Type B pancreatic cell (in vitro differentiated cells): ENCODE results near the gene COL5A1. TPM values are rescaled to one million over a fixed set of nuclear protein-coding genes. Genes with fewer than 3 reads are reported as not detected.

ENCODE experiments used
- DNase-seq: peaks from one replicate; pipeline ENCODE4 v3.0.0; 2021; ENCODE audit warnings: mixed read lengths; ENCODE audit not compliant: unreplicated experiment; ENCODE audit errors: extremely low spot score
- H3K27ac Mint-ChIP-seq: 2 replicates; pipeline ENCODE4 v1.8.0; 2021; ENCODE audit warnings: mild to moderate bottlenecking, mixed read lengths
- H3K27me3 Mint-ChIP-seq: 2 replicates; pipeline ENCODE4 v1.8.0; 2021; ENCODE audit warnings: mixed read lengths
- H3K36me3 Mint-ChIP-seq: 2 replicates; pipeline ENCODE4 v1.8.0; 2021; ENCODE audit warnings: mixed read lengths
- H3K4me1 Mint-ChIP-seq: one replicate; pipeline ENCODE4 v1.8.0; 2021; ENCODE audit warnings: mixed read lengths; ENCODE audit not compliant: unreplicated experiment
- H3K4me3 Mint-ChIP-seq: 2 replicates; pipeline ENCODE4 v1.8.0; 2021; ENCODE audit warnings: mild to moderate bottlenecking, mixed read lengths
- H3K9me3 Mint-ChIP-seq: 2 replicates; pipeline ENCODE4 v1.8.0; 2021; ENCODE audit warnings: mixed read lengths
- total RNA-seq: library from RNA; stranded (reverse); gene quantifications from 2 replicates; pipeline ENCODE4 v1.2.1, GENCODE V29; 2021; ENCODE audit warnings: low replicate concordance
- TF ChIP-seq, protein P1 (sequence below): fragments of 200-600 bp; sonication (generic); conservative IDR thresholded peaks from 2 replicates; pipeline ENCODE4 v1.5.0; 2021; ENCODE audit warnings: antibody characterized with exemption, mild to moderate bottlenecking

Gene COL5A1
- total RNA-seq, 1 donor from 2014 or later: 112 TPM

DNA sequence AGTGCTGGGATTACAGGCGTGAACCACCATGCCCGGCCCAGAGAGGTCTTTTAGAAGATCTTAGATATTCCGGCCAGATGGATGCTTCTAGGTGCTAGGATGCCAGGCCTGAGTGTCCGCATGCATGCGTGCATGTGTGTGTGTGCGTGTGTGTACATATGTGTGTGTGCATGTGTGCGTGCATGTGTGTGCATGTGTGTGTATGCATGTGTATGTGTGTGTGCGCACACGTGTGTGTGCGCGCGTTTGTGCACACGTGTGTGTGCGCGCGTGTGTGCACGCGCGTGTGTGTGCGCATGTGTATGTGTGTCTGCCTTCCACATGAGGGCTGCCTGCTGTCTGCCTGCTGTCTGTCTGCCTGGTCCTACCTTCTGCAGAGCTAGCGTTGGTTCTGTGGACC lies 151.0 kb downstream of the COL5A1 start:
- Mint-ChIP-seq H3K4me3 (no peak overlapping the region), H3K27me3 (peaks cover 5% of the 10 kb centered on the region), H3K9me3 (no peaks in the 10 kb centered on the region), H3K4me1 (peaks cover 9% of the 10 kb centered on the region), H3K36me3 (no peaks in the 10 kb centered on the region), H3K27ac (no peak overlapping the region)
- TF ChIP-seq, protein P1, sequence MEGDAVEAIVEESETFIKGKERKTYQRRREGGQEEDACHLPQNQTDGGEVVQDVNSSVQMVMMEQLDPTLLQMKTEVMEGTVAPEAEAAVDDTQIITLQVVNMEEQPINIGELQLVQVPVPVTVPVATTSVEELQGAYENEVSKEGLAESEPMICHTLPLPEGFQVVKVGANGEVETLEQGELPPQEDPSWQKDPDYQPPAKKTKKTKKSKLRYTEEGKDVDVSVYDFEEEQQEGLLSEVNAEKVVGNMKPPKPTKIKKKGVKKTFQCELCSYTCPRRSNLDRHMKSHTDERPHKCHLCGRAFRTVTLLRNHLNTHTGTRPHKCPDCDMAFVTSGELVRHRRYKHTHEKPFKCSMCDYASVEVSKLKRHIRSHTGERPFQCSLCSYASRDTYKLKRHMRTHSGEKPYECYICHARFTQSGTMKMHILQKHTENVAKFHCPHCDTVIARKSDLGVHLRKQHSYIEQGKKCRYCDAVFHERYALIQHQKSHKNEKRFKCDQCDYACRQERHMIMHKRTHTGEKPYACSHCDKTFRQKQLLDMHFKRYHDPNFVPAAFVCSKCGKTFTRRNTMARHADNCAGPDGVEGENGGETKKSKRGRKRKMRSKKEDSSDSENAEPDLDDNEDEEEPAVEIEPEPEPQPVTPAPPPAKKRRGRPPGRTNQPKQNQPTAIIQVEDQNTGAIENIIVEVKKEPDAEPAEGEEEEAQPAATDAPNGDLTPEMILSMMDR: no peak
- DNase-seq: no peak

DNA sequence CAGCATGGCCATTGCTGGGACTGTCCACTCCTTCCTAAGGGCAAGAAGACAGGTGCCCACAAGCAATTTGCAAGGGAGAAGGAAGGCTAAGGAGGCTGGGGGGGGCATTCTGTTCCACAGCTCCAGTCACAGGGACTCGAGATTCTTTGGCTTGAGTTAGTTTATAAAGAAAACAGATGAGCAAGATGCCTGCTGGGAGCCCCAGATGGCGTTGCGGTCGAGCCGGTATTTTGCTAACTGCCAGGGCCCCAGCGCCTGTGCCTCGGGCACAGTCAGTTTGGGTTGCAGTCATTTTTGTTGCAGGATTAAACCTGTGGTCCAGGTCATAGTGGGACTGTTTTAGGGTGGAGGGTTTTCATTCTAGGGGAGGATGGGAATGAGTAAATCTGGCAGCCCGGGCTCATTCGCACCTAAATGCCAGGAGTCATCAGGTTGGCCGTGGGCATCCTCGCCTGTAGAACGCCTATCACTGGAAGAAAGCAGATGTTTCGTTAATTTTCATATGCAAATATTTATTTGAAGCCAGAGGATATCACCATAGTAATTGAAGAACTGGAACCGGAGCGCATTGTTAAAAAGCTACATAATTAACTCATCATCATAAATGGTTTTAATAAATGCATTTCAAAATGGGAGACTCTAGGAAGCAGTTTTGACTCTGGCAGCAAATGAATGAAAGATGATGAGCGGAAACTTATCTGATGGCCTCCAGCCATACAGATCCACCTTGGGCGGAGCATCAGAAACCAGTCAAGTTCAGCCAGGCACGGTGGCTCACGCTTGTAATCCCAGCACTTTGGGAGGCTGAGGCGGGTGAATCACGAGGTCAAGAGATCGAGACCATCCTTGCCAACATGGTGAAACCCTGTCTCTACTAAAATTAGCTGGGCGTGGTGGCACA lies 151.9 kb downstream of the COL5A1 start:
- H3K4me3 Mint-ChIP-seq: no peak overlapping the region
- no peak for DNase-seq
- no peaks in the 10 kb centered on the region for H3K27me3 Mint-ChIP-seq
- TF ChIP-seq, protein P1: no peak
- no peak overlapping the region for H3K27ac Mint-ChIP-seq
- H3K4me1 Mint-ChIP-seq: peaks cover 9% of the 10 kb centered on the region
- no peaks in the 10 kb centered on the region for H3K36me3 Mint-ChIP-seq
- H3K9me3 Mint-ChIP-seq: no peaks in the 10 kb centered on the region

DNA sequence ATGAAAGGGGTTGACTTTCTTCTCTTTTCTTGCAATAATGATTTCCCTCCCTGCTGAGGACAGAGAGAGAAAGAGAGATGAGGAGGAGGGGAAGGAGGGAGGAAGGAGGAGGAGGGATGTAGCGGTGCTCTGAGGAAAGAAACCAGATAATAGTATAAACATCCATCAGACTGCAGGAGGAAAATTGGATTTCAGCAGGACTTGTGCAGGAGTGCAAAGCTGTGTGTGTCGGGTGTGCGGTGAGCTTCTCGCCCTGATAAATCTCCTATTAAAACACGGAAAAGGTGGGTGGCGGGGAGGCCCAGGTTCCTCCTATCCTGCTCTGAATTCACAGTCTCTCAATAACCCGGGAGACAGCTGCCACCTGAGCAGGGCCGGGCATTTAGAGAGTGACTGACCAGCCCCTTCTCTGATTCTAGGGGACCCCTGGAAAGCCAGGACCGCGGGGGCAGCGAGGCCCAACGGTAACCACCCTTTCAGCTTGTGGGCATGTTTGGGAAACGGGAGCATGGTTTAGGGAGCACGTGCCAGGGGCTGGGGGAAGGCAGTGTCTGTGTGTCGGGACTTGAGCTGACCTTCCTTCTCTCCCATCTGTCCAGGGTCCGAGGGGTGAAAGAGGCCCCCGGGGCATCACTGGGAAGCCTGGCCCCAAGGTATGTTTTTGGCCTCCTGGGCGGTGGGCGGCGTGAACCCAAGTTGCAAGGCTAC lies 153.2 kb downstream of the COL5A1 start:
- Mint-ChIP-seq H3K9me3 (no peaks in the 10 kb centered on the region), H3K27ac (no peak overlapping the region), H3K27me3 (no peaks in the 10 kb centered on the region), H3K4me3 (no peak overlapping the region), H3K36me3 (no peaks in the 10 kb centered on the region), H3K4me1 (peaks cover 11% of the 10 kb centered on the region)
- TF ChIP-seq, protein P1: no peak
- DNase-seq: no peak

DNA sequence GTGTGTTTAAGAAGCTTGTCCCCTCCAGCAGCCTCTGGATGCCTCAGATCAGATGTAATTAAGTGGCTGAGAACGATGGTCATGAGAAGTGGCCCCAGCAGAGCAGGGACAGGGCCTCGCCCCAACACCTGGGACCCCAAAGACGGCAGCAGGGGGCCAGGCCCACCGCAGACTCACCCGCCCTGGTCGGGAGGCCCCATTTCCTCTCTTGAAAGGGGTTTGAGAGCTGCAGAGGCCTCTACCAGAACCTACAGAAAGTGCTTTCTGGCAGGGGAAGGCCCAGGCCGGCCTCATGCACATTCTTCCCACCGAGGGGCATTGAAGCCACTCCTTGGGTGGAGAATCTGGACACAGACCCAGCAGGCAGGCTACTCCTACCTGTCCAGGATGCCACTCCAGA lies 153.8 kb downstream of the COL5A1 start:
- TF ChIP-seq, protein P1: no peak
- Mint-ChIP-seq H3K4me3 (no peak overlapping the region), H3K27ac (no peak overlapping the region), H3K36me3 (no peaks in the 10 kb centered on the region), H3K27me3 (no peaks in the 10 kb centered on the region), H3K4me1 (peaks cover 13% of the 10 kb centered on the region), H3K9me3 (no peaks in the 10 kb centered on the region)
- DNase-seq: no peak

DNA sequence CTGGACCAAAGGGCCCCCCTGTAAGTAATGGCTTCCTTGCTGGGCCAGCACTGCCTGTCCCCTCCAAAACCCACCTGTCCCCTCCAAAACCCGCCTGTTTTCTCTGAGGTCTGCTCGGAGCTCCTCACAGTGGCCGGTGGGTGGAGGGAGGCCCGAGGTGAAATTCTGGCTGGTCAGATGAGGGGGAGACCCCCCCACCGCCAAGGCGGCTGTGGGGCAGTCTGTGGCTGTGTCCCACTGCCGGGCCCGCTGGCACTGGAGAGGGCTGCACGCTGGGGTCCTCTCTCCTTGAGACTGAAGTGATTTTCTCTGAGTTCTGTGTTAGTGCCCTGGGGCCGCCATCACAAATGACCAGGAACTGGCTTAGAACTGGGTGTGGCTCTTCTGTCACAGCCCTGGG lies 155.3 kb downstream of the COL5A1 start:
- no peaks in the 10 kb centered on the region for H3K27me3 Mint-ChIP-seq
- no peaks in the 10 kb centered on the region for H3K9me3 Mint-ChIP-seq
- TF ChIP-seq, protein P1: no peak
- H3K27ac Mint-ChIP-seq: no peak overlapping the region
- DNase-seq: no peak
- H3K4me3 Mint-ChIP-seq: no peak overlapping the region
- peaks cover 13% of the 10 kb centered on the region for H3K4me1 Mint-ChIP-seq
- H3K36me3 Mint-ChIP-seq: no peaks in the 10 kb centered on the region
